Fibroblast of skin of left quadriceps (primary cell): ENCODE measurements around the gene FMO5.
"Not testable (repeated sequence)": the region's sequence is repeated elsewhere in the genome, so short reads cannot be mapped to it uniquely, and the experiment has no call there.

Experiments used
- DNase-seq, 2 experiments: peaks; one replicate each; pipeline ENCODE4 v3.0.0-alpha.2; 2013; ENCODE audit warnings: low read depth in 2 of 2

FMO5 gene

GRCh38 chr1:147225193-147225730, at the start of gene FMO5:
Gene FMO5 (minus strand): TSS chr1:147225339. CDS start chr1:147225029, 310 bp downstream.
- DNase-seq, result peak; percentile 14 to 21

- peak; percentile 73 to 74 for DNase-seq
Measured at GRCh38 chr1:147273409-147274336, 48.5 kb upstream of the FMO5 start.

GRCh38 chr1:147272042-147272441, 46.9 kb upstream of the FMO5 start:
- DNase-seq, result no peak

GRCh38 chr1:147270721-147271120, 45.6 kb upstream of the FMO5 start:
- no peak for DNase-seq

- no peak for DNase-seq
Measured at GRCh38 chr1:147267711-147268110, 42.6 kb upstream of the FMO5 start.

GRCh38 chr1:147266381-147266780, 41.2 kb upstream of the FMO5 start:
- no peak for DNase-seq

- peak; percentile 24 to 25 for DNase-seq
Measured at GRCh38 chr1:147264158-147264768, 39.1 kb upstream of the FMO5 start.

- no peak for DNase-seq
Measured at GRCh38 chr1:147260956-147261355, 35.8 kb upstream of the FMO5 start.

- no peak for DNase-seq
Measured at GRCh38 chr1:147252540-147252939, 27.4 kb upstream of the FMO5 start.

GRCh38 chr1:147247656-147248238, 22.6 kb upstream of the FMO5 start:
- no peak for DNase-seq

- DNase-seq, result no peak
Measured at GRCh38 chr1:147246910-147247655, 21.9 kb upstream of the FMO5 start.

GRCh38 chr1:147246044-147246690, 21.0 kb upstream of the FMO5 start:
- no peak for DNase-seq

GRCh38 chr1:147245586-147246021, 20.5 kb upstream of the FMO5 start:
- DNase-seq, result no peak

GRCh38 chr1:147245129-147245528, 20.0 kb upstream of the FMO5 start:
- no peak for DNase-seq

- DNase-seq, result no peak
Measured at GRCh38 chr1:147243841-147244240, 18.7 kb upstream of the FMO5 start.

GRCh38 chr1:147243228-147243685, 18.1 kb upstream of the FMO5 start:
- DNase-seq, result no peak

- DNase-seq, result peak; percentile 86 to 87
Measured at GRCh38 chr1:147242449-147243227, 17.5 kb upstream of the FMO5 start, which contains the start of gene CHD1L. Gene CHD1L (plus strand): TSS chr1:147242684. CDS start chr1:147242704, 20 bp downstream.

GRCh38 chr1:147241934-147242448, 16.9 kb upstream of the FMO5 start:
- no peak for DNase-seq

GRCh38 chr1:147240131-147240721, 15.1 kb upstream of the FMO5 start:
- not testable (repeated sequence) for DNase-seq
